Mucosa of descending colon (tissue), 3 donors: ENCODE results near the gene MUTYH. TPM values are rescaled to one million over a fixed set of nuclear protein-coding genes. Genes with fewer than 3 reads are reported as not detected.

Experiments
- ATAC-seq: fragments of 200-7000 bp; cut with Tn5 transposase; one replicate; pipeline ENCODE4 v1.9.1; 2020; ENCODE audit warnings: mild to moderate bottlenecking, moderate library complexity
- DNase-seq, 3 donors: peaks; one replicate each; pipeline ENCODE4 v3.0.0-alpha.2; 2020
- H3K36me3 ChIP-seq: fragments of 200-600 bp; one replicate; pipeline ENCODE4 v1.8.0; 2021; ENCODE audit warnings: low read depth, mild to moderate bottlenecking
- H3K4me1 ChIP-seq: fragments of 200-600 bp; one replicate; pipeline ENCODE4 v1.8.0; 2021; ENCODE audit warnings: low read depth, mild to moderate bottlenecking
- H3K4me3 ChIP-seq: fragments of 200-600 bp; one replicate; pipeline ENCODE4 v1.8.0; 2021; ENCODE audit warnings: mild to moderate bottlenecking
- H3K9me3 ChIP-seq: fragments of 200-600 bp; one replicate; pipeline ENCODE4 v1.8.0; 2021; ENCODE audit warnings: mild to moderate bottlenecking
- CTCF ChIP-seq: fragments of 200-600 bp; IDR thresholded peaks from one replicate; pipeline ENCODE4 v1.8.0; 2022; ENCODE audit warnings: antibody characterized with exemption, mild to moderate bottlenecking
- intact Hi-C, 2 donors: fragments of 100-400 bp; cut with DNase I in 1 of 2; cut with micrococcal nuclease in 1 of 2; formaldehyde crosslinking; loops; one replicate each; pipeline versions ENCODE4 v1.11.0 to v1.11.1; 2022; cut with DNase I, micrococcal nuclease
- total RNA-seq, 3 donors: library from RNA; stranded (reverse); fragmentation: NEBNext Ultra II Directional in 2 of 3; extraction: Animal tissue kit (Norgen Biotek cat#: 25700) in 2 of 3; gene quantifications; one replicate each; pipeline versions ENCODE4 v1.2.1 to v1.2.4, GENCODE V29; 2021 to 2023
- donor health status: DM: no; HTN: no; CAD: no; lungs with moderate emphysema.
- donor health status: DM: no; HTN: no; CAD: no.
- donor health status: DM: no; HTN: yes; CAD: no.

MUTYH gene
- total RNA-seq, 3 donors from 2014 or later = 30.0 to 43.1 (median 35.8) TPM

- peaks cover 28% of the 10 kb centered on the region for H3K4me1 ChIP-seq
- ATAC-seq (no peak), DNase-seq (no peak)
- no peaks in the 10 kb centered on the region for H3K9me3 ChIP-seq
- TF ChIP-seq CTCF = no peak
- peak overlapping the region; percentile 57 for H3K4me3 ChIP-seq
- H3K36me3 ChIP-seq = peaks cover 5% of the 10 kb centered on the region
- intact Hi-C loops = no loop called here
These were observed 701 bp upstream of the MUTYH start for GRCh38 chr1:45340816-45341466.

- intact Hi-C loops = no loop called here
- TF ChIP-seq CTCF = no peak
- no peaks in the 10 kb centered on the region for H3K9me3 ChIP-seq
- H3K36me3 ChIP-seq = peaks cover 5% of the 10 kb centered on the region
- no peak for ATAC-seq
- H3K4me3 ChIP-seq = no peak overlapping the region
- peaks cover 46% of the 10 kb centered on the region for H3K4me1 ChIP-seq
- DNase-seq = no peak
These were observed 2.5 kb downstream of the MUTYH start for GRCh38 chr1:45337630-45338325.

GRCh38 chr1:45335855-45336324, 4.3 kb downstream of the MUTYH start:
- Histone ChIP-seq H3K4me3 (no peak overlapping the region), H3K36me3 (peaks cover 5% of the 10 kb centered on the region), H3K4me1 (peaks cover 39% of the 10 kb centered on the region), H3K9me3 (no peaks in the 10 kb centered on the region)
- ATAC-seq (peak; percentile 72), DNase-seq (peak in 1 of 3 donors; percentile 42)
- TF ChIP-seq CTCF = no peak
- intact Hi-C loops = no loop called here

- H3K4me3 ChIP-seq = no peak overlapping the region
- peak in 1 of 3 donors; percentile 58 for DNase-seq
- no peak for ATAC-seq
- H3K9me3 ChIP-seq = no peaks in the 10 kb centered on the region
- peaks cover 39% of the 10 kb centered on the region for H3K4me1 ChIP-seq
- no peaks in the 10 kb centered on the region for H3K36me3 ChIP-seq
- no peak for TF ChIP-seq CTCF
- intact Hi-C loops = no loop called here
These were observed 5.7 kb downstream of the MUTYH start for GRCh38 chr1:45334308-45335245.

- no peak for TF ChIP-seq CTCF
- intact Hi-C loops = no loop called here
- no peaks in the 10 kb centered on the region for H3K9me3 ChIP-seq
- DNase-seq (no peak), ATAC-seq (no peak)
- H3K4me1 ChIP-seq = peaks cover 34% of the 10 kb centered on the region
- no peak overlapping the region for H3K4me3 ChIP-seq
- no peaks in the 10 kb centered on the region for H3K36me3 ChIP-seq
These were observed 7.9 kb downstream of the MUTYH start for GRCh38 chr1:45332346-45332720.
